GM12892 (cell line): ENCODE results near the gene DUSP10.

ENCODE experiments used
- POLR2AphosphoS5 ChIP-seq: IDR thresholded peaks from 2 replicates; pipeline ENCODE4 v1.6.1; 2011; ENCODE audit warnings: low read depth, low read length, control low read depth
- TAF1 ChIP-seq: IDR thresholded peaks from 2 replicates; pipeline ENCODE4 v1.6.1; 2011; ENCODE audit warnings: low read depth, mild to moderate bottlenecking, control low read depth, low read length, borderline replicate concordance

GRCh38 chr1:221762121-221762520 lies 20.2 kb upstream of the DUSP10 start:
- TF ChIP-seq TAF1, result no peak
- no peak for TF ChIP-seq POLR2AphosphoS5
